Mesodermal cell (in vitro differentiated cells): ENCODE data around the gene SRPX.

Experiments used
- H3K27ac ChIP-seq: 2 replicates; pipeline ENCODE4 v1.7.0; 2013; ENCODE audit warnings: mild to moderate bottlenecking, low read depth, low read length, moderate library complexity; ENCODE audit not compliant: severe bottlenecking
- H3K36me3 ChIP-seq: 2 replicates; pipeline ENCODE4 v1.7.1; 2013; ENCODE audit warnings: mild to moderate bottlenecking, low read length, moderate library complexity; ENCODE audit not compliant: control insufficient read depth, insufficient read depth
- H3K4me1 ChIP-seq: one replicate; pipeline ENCODE4 v1.7.1; 2013; ENCODE audit warnings: mild to moderate bottlenecking, low read length; ENCODE audit not compliant: insufficient read depth, control insufficient read depth, poor library complexity, severe bottlenecking
- H3K4me3 ChIP-seq: 2 replicates; pipeline ENCODE4 v1.7.0; 2013; ENCODE audit warnings: low read length, control low read depth, mild to moderate bottlenecking; ENCODE audit not compliant: insufficient read depth, poor library complexity, severe bottlenecking; ENCODE audit errors: extremely low read depth
- H3K9me3 ChIP-seq: 2 replicates; pipeline ENCODE4 v1.7.1; 2013; ENCODE audit warnings: mild to moderate bottlenecking, low read length, moderate library complexity; ENCODE audit not compliant: control insufficient read depth
- WGBS, 2 experiments: methylation state at CpG; one replicate each; pipeline ENCODE4 v1.1.5; 2013; ENCODE audit warnings: missing lambda C conversion rate in 2 of 2; ENCODE audit not compliant: insufficient coverage in 2 of 2; 5-methylcytosine and 5-hydroxymethylcytosine counted together

Gene SRPX

DNA sequence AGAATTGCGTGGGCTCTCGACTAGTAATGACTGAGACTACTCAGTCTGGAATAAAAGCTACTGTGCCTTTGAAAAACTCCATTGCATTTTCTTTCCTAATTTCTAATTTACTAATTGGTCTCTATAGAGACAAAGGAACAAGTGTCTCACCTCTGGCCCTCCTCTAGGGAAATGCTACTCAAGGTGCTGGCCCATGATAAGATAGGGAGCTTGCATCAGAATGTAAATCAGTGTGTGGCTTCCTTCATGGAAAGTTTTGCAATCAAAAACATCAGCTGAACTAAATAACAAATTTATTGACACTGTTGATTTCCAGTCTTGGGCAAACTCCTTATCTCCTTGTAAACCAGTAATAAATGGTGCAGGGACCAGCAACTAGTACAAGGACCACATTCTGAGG is 81.8 kb downstream of the SRPX start:
- no peaks in the 10 kb centered on the region for H3K36me3 ChIP-seq

GRCh38 chrX:38138157-38138891 is 82.3 kb downstream of the SRPX start:
- Histone ChIP-seq H3K4me3 (no peak overlapping the region), H3K27ac (no peak overlapping the region), H3K4me1 (no peaks in the 10 kb centered on the region), H3K9me3 (no peaks in the 10 kb centered on the region), H3K36me3 (no peaks in the 10 kb centered on the region)
- WGBS, 2 experiments = no CpG with 5 or more reads among the region's 2 CpGs

More for the DNA sequence above, 81.8 kb downstream of the SRPX start:
- 100% methylated on average over 2 of the region's 2 CpGs; no CpG with 5 or more reads in 1 of the 2 experiments for WGBS, 2 experiments
- H3K9me3 ChIP-seq = no peaks in the 10 kb centered on the region
- H3K27ac ChIP-seq = no peak overlapping the region
- H3K4me3 ChIP-seq = no peak overlapping the region
- H3K4me1 ChIP-seq = no peaks in the 10 kb centered on the region

- Histone ChIP-seq H3K27ac (no peak overlapping the region), H3K4me1 (no peaks in the 10 kb centered on the region), H3K4me3 (no peak overlapping the region), H3K36me3 (no peaks in the 10 kb centered on the region), H3K9me3 (no peaks in the 10 kb centered on the region)
These were observed 91.3 kb downstream of the SRPX start for GRCh38 chrX:38129366-38129765.

DNA sequence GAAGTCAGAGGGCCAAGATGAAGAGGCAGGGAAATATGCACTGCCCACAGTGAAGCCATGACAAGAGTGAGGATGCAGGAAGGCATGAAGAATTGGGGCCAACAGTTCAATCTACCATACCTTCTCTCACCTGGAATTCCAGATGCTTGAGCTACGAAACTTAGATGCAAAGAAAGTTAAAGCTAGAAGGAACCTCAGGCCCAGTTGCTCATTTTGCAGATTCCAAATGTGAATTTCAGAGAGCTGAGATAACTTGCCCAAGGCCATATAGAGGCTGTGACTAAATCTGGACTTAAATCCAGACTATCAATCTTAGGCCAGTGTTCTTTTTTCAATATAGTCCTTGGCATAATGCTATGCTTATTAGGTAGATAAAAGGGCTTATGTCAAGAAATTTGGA is 92.7 kb downstream of the SRPX start:
- no peak overlapping the region for H3K27ac ChIP-seq
- 71% methylated on average over 1 of the region's 1 CpG; no CpG with 5 or more reads in 1 of the 2 experiments for WGBS, 2 experiments
- no peak overlapping the region for H3K4me3 ChIP-seq
- no peaks in the 10 kb centered on the region for H3K36me3 ChIP-seq
- H3K4me1 ChIP-seq = no peaks in the 10 kb centered on the region
- no peaks in the 10 kb centered on the region for H3K9me3 ChIP-seq

GRCh38 chrX:38126179-38126578 is 94.5 kb downstream of the SRPX start:
- Histone ChIP-seq H3K36me3 (no peaks in the 10 kb centered on the region), H3K9me3 (no peaks in the 10 kb centered on the region), H3K27ac (no peak overlapping the region), H3K4me1 (no peaks in the 10 kb centered on the region), H3K4me3 (no peak overlapping the region)
- WGBS, 2 experiments = 100% methylated on average over 2 of the region's 3 CpGs

- Histone ChIP-seq H3K36me3 (no peaks in the 10 kb centered on the region), H3K4me3 (no peak overlapping the region), H3K27ac (no peak overlapping the region), H3K4me1 (no peaks in the 10 kb centered on the region), H3K9me3 (no peaks in the 10 kb centered on the region)
- no CpG with 5 or more reads among the region's 1 CpG for WGBS, 2 experiments
These were observed 96.7 kb downstream of the SRPX start for GRCh38 chrX:38124000-38124399.

- Histone ChIP-seq H3K9me3 (no peaks in the 10 kb centered on the region), H3K4me3 (no peak overlapping the region), H3K36me3 (no peaks in the 10 kb centered on the region), H3K4me1 (no peaks in the 10 kb centered on the region), H3K27ac (no peak overlapping the region)
- 82 to 89% methylated on average over 5 to 7 of the region's 7 CpGs for WGBS, 2 experiments
These were observed 103.2 kb downstream of the SRPX start for GRCh38 chrX:38117485-38117884.

DNA sequence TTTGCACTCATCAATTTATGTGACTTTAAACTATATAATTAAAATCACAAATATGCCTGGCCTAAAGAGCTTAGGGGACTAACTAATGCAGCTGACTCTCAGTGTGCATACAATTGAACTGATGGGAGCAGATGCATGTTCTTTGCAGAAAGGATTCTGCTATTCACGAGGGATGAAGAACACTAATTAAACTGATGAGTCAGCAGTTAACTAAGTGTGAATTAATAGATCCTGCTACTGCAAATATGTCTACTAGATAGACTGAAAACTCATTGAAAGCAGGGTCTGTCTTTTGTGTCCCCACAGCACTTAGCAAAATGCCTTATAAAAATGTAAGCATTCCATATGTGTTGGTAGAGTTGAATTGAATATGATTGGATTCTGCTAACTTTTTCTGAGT is 104.0 kb downstream of the SRPX start:
- no peaks in the 10 kb centered on the region for H3K9me3 ChIP-seq
- H3K4me1 ChIP-seq = no peaks in the 10 kb centered on the region
- no peak overlapping the region for H3K4me3 ChIP-seq
- peaks cover 4% of the 10 kb centered on the region for H3K36me3 ChIP-seq
- H3K27ac ChIP-seq = no peak overlapping the region
- no CpG with 5 or more reads among the region's 1 CpG for WGBS, 2 experiments

- Histone ChIP-seq H3K9me3 (no peaks in the 10 kb centered on the region), H3K4me3 (no peak overlapping the region), H3K27ac (no peak overlapping the region), H3K36me3 (peaks cover 8% of the 10 kb centered on the region), H3K4me1 (no peaks in the 10 kb centered on the region)
- WGBS, 2 experiments = no CpG with 5 or more reads among the region's 4 CpGs
These were observed 108.1 kb downstream of the SRPX start for GRCh38 chrX:38112566-38112965.

GRCh38 chrX:38111196-38111595 is 109.5 kb downstream of the SRPX start:
- Histone ChIP-seq H3K27ac (no peak overlapping the region), H3K36me3 (peaks cover 8% of the 10 kb centered on the region), H3K9me3 (no peaks in the 10 kb centered on the region), H3K4me1 (no peaks in the 10 kb centered on the region), H3K4me3 (no peak overlapping the region)
- WGBS, 2 experiments = 84% methylated on average over 3 of the region's 5 CpGs; no CpG with 5 or more reads in 1 of the 2 experiments

GRCh38 chrX:38110231-38110630 is 110.4 kb downstream of the SRPX start:
- H3K4me1 ChIP-seq = no peaks in the 10 kb centered on the region
- no CpG with 5 or more reads among the region's 6 CpGs for WGBS, 2 experiments
- no peak overlapping the region for H3K27ac ChIP-seq
- H3K9me3 ChIP-seq = no peaks in the 10 kb centered on the region
- no peak overlapping the region for H3K4me3 ChIP-seq
- peaks cover 8% of the 10 kb centered on the region for H3K36me3 ChIP-seq
